Activated naive CD4-positive, alpha-beta T cell (primary cell): ENCODE data around the gene MFGE8.
"Not testable (repeated sequence)": the region's sequence is repeated elsewhere in the genome, so short reads cannot be mapped to it uniquely, and the experiment has no call there.

ENCODE experiments used
- DNase-seq, 4 experiments: peaks; one replicate each; lab custom pipeline; 2025; lab: John Stamatoyannopoulos, UW

The MFGE8 gene

GRCh38 chr15:88913017-88913849 is at the start of gene MFGE8:
MFGE8 (minus strand) TSS chr15:88913379; CDS start chr15:88913319, 60 bp downstream.
- peak; percentile 24 to 72 (median 38) for DNase-seq

- no peak for DNase-seq
Measured at GRCh38 chr15:88959445-88959844, 46.3 kb upstream of the MFGE8 start.

- no peak for DNase-seq
Measured at GRCh38 chr15:88956906-88957305, 43.7 kb upstream of the MFGE8 start.

GRCh38 chr15:88956263-88956662 is 43.1 kb upstream of the MFGE8 start:
- no peak for DNase-seq

- DNase-seq, result no peak
Measured at GRCh38 chr15:88954431-88955277, 41.5 kb upstream of the MFGE8 start.

GRCh38 chr15:88950600-88951160 is 37.5 kb upstream of the MFGE8 start:
- DNase-seq, result no peak

GRCh38 chr15:88949734-88950400 is 36.7 kb upstream of the MFGE8 start:
- DNase-seq, result no peak

GRCh38 chr15:88940110-88940675 is 27.0 kb upstream of the MFGE8 start:
- no peak for DNase-seq

GRCh38 chr15:88939486-88939806 is 26.3 kb upstream of the MFGE8 start:
- DNase-seq, result no peak

- no peak for DNase-seq
Measured at GRCh38 chr15:88938802-88939485, 25.8 kb upstream of the MFGE8 start.

- DNase-seq, result not testable (repeated sequence)
Measured at GRCh38 chr15:88934449-88934848, 21.3 kb upstream of the MFGE8 start.

GRCh38 chr15:88932875-88933330 is 19.7 kb upstream of the MFGE8 start:
- DNase-seq, result no peak

- no peak for DNase-seq
Measured at GRCh38 chr15:88932271-88932874, 19.2 kb upstream of the MFGE8 start.

GRCh38 chr15:88930579-88930978 is 17.4 kb upstream of the MFGE8 start:
- DNase-seq, result no peak

- DNase-seq, result not testable (repeated sequence)
Measured at GRCh38 chr15:88929358-88930098, 16.3 kb upstream of the MFGE8 start.

GRCh38 chr15:88928192-88928591 is 15.0 kb upstream of the MFGE8 start:
- not testable (repeated sequence) for DNase-seq

GRCh38 chr15:88925648-88926047 is 12.5 kb upstream of the MFGE8 start:
- not testable (repeated sequence) for DNase-seq

- DNase-seq, result not testable (repeated sequence)
Measured at GRCh38 chr15:88920892-88921435, 7.8 kb upstream of the MFGE8 start.

GRCh38 chr15:88920186-88920891 is 7.2 kb upstream of the MFGE8 start:
- DNase-seq, result no peak
